ENCODE data around the gene SPATA6.

DNA sequence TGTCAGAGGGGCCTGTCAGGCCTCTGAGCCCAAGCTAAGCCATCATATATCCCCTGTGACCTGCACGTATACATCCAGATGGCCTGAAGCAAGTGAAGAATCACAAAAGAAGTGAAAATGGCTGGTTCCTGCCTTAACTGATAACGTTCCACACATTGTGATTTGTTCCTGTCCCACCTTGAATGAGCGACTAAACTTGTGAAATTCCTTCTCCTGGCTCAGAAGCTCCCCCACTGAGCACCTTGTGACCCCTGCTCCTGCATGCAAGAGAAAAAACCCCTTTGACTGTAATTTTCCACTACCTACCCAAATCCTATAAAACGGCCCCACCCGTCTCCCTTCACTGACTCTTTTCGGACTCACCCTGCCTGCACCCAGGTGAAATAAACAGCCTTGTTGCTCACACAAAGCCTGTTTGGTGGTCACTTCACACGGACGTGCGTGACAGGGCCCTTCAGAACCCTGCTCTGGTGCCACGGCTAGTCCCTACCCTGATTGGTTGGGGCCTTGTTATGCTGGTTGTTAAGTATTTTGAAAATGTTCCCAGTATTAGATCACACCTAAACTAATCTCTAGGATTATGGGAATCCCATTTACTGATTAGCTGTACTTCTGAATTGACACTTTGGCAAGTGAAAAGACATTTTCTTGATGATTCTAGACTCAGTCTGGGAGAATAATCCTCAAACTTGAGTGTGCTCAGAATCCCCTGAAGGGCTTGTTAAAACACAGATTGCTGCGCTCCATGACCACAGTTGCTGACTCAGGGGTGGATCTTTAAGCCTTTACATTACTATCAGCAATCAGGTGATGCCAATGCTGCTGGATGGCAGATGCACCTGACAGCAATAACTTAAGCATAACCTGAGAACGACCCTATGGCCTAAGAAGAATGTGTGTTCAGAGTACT lies 28.8 kb upstream of the SPATA6 start:
- TF ChIP-seq, protein P1, sequence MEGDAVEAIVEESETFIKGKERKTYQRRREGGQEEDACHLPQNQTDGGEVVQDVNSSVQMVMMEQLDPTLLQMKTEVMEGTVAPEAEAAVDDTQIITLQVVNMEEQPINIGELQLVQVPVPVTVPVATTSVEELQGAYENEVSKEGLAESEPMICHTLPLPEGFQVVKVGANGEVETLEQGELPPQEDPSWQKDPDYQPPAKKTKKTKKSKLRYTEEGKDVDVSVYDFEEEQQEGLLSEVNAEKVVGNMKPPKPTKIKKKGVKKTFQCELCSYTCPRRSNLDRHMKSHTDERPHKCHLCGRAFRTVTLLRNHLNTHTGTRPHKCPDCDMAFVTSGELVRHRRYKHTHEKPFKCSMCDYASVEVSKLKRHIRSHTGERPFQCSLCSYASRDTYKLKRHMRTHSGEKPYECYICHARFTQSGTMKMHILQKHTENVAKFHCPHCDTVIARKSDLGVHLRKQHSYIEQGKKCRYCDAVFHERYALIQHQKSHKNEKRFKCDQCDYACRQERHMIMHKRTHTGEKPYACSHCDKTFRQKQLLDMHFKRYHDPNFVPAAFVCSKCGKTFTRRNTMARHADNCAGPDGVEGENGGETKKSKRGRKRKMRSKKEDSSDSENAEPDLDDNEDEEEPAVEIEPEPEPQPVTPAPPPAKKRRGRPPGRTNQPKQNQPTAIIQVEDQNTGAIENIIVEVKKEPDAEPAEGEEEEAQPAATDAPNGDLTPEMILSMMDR (IDR thresholded peaks at IDR 0.05 in 4 of 5, conservative IDR thresholded peaks at IDR 0.05 in 1 of 5), result no peak
- no peak for TF ChIP-seq POLR2A (IDR thresholded peaks at IDR 0.05)
